ENCODE data around the gene PTPRD. TPM values are rescaled to one million over a fixed set of nuclear protein-coding genes. Genes with fewer than 3 reads are reported as not detected.

Gene PTPRD
- total RNA-seq, 1 donor from 2014 or later, result 139 TPM

GRCh38 chr9:8514760-8515159 lies 2098.0 kb downstream of the PTPRD start:
- H3K36me3 Mint-ChIP-seq (ENCODE audit: low read depth), result peaks cover 5% of the 10 kb centered on the region
- H3K4me3 Mint-ChIP-seq, result no peak overlapping the region
- DNase-seq (ENCODE audit: low read depth, low spot score), result no peak
- no peak overlapping the region for H3K27ac Mint-ChIP-seq (ENCODE audit: unreplicated experiment)
- no peak for TF ChIP-seq CTCF (conservative IDR thresholded peaks at IDR 0.05)
- H3K4me1 Mint-ChIP-seq, result no peaks in the 10 kb centered on the region
- H3K9me3 Mint-ChIP-seq, result no peaks in the 10 kb centered on the region
- H3K27me3 Mint-ChIP-seq (ENCODE audit: low read depth), result no peaks in the 10 kb centered on the region

GRCh38 chr9:8508671-8509290 lies 2104.0 kb downstream of the PTPRD start:
- Mint-ChIP-seq H3K36me3 (ENCODE audit: low read depth) (peaks cover 3% of the 10 kb centered on the region), H3K4me3 (no peak overlapping the region), H3K27ac (ENCODE audit: unreplicated experiment) (no peak overlapping the region), H3K27me3 (ENCODE audit: low read depth) (no peaks in the 10 kb centered on the region), H3K4me1 (no peaks in the 10 kb centered on the region), H3K9me3 (no peaks in the 10 kb centered on the region)
- no peak for DNase-seq (ENCODE audit: low read depth, low spot score)
- no peak for TF ChIP-seq CTCF (conservative IDR thresholded peaks at IDR 0.05)

- DNase-seq (ENCODE audit: low read depth, low spot score), result no peak
- H3K9me3 Mint-ChIP-seq, result no peaks in the 10 kb centered on the region
- no peak overlapping the region for H3K4me3 Mint-ChIP-seq
- TF ChIP-seq CTCF (conservative IDR thresholded peaks at IDR 0.05), result no peak
- H3K27ac Mint-ChIP-seq (ENCODE audit: unreplicated experiment), result peak overlapping the region; percentile 27
- peaks cover 17% of the 10 kb centered on the region for H3K36me3 Mint-ChIP-seq (ENCODE audit: low read depth)
- peaks cover 8% of the 10 kb centered on the region for H3K4me1 Mint-ChIP-seq
- no peaks in the 10 kb centered on the region for H3K27me3 Mint-ChIP-seq (ENCODE audit: low read depth)
Measured at GRCh38 chr9:8494571-8494970, 2118.2 kb downstream of the PTPRD start.

GRCh38 chr9:8492679-8493078 lies 2120.1 kb downstream of the PTPRD start:
- TF ChIP-seq CTCF (conservative IDR thresholded peaks at IDR 0.05), result no peak
- H3K4me1 Mint-ChIP-seq, result peaks cover 8% of the 10 kb centered on the region

GRCh38 chr9:8492024-8492423 lies 2120.8 kb downstream of the PTPRD start:
- peaks cover 8% of the 10 kb centered on the region for H3K4me1 Mint-ChIP-seq
- no peak overlapping the region for H3K4me3 Mint-ChIP-seq

More at GRCh38 chr9:8492679-8493078, 2120.1 kb downstream of the PTPRD start:
- no peak for DNase-seq (ENCODE audit: low read depth, low spot score)
- Mint-ChIP-seq H3K27ac (ENCODE audit: unreplicated experiment) (no peak overlapping the region), H3K36me3 (ENCODE audit: low read depth) (peaks cover 17% of the 10 kb centered on the region), H3K9me3 (no peaks in the 10 kb centered on the region), H3K4me3 (no peak overlapping the region), H3K27me3 (ENCODE audit: low read depth) (no peaks in the 10 kb centered on the region)

More at GRCh38 chr9:8492024-8492423, 2120.8 kb downstream of the PTPRD start:
- no peak for TF ChIP-seq CTCF (conservative IDR thresholded peaks at IDR 0.05)
- no peaks in the 10 kb centered on the region for H3K27me3 Mint-ChIP-seq (ENCODE audit: low read depth)
- peaks cover 17% of the 10 kb centered on the region for H3K36me3 Mint-ChIP-seq (ENCODE audit: low read depth)
- H3K9me3 Mint-ChIP-seq, result no peaks in the 10 kb centered on the region
- no peak for DNase-seq (ENCODE audit: low read depth, low spot score)
- H3K27ac Mint-ChIP-seq (ENCODE audit: unreplicated experiment), result no peak overlapping the region

All from neural crest cell (in vitro differentiated cells).